ENCODE measurements around the gene KRT74.

KRT74 gene

GRCh38 chr12:52533686-52534470 lies 39.8 kb downstream of the KRT74 start:
- DNase-seq = no peak

GRCh38 chr12:52532636-52533035 lies 41.0 kb downstream of the KRT74 start:
- no peak for DNase-seq

GRCh38 chr12:52531566-52532300 lies 41.9 kb downstream of the KRT74 start:
- DNase-seq = peak; percentile 3

GRCh38 chr12:52530905-52531304 lies 42.7 kb downstream of the KRT74 start:
- DNase-seq = no peak

- no peak for DNase-seq
Measured at GRCh38 chr12:52530366-52530765, 43.3 kb downstream of the KRT74 start.

GRCh38 chr12:52529846-52530245 lies 43.8 kb downstream of the KRT74 start:
- no peak for DNase-seq

- DNase-seq = no peak
Measured at GRCh38 chr12:52529417-52529816, 44.2 kb downstream of the KRT74 start.

GRCh38 chr12:52528641-52529143 lies 45.0 kb downstream of the KRT74 start:
- DNase-seq = no peak

GRCh38 chr12:52527121-52527800 lies 46.4 kb downstream of the KRT74 start:
- DNase-seq = no peak

GRCh38 chr12:52526511-52526951 lies 47.1 kb downstream of the KRT74 start:
- peak; percentile 17 for DNase-seq

GRCh38 chr12:52525661-52526499 lies 47.8 kb downstream of the KRT74 start:
- DNase-seq = no peak

GRCh38 chr12:52524898-52525591 lies 48.6 kb downstream of the KRT74 start:
- DNase-seq = no peak

- DNase-seq = no peak
Measured at GRCh38 chr12:52524241-52524897, 49.3 kb downstream of the KRT74 start.

GRCh38 chr12:52523824-52524223 lies 49.8 kb downstream of the KRT74 start:
- no peak for DNase-seq

- no peak for DNase-seq
Measured at GRCh38 chr12:52522346-52523011, 51.2 kb downstream of the KRT74 start.

GRCh38 chr12:52521568-52522266 lies 51.9 kb downstream of the KRT74 start:
- no peak for DNase-seq

GRCh38 chr12:52521175-52521567 lies 52.5 kb downstream of the KRT74 start:
- no peak for DNase-seq

- no peak for DNase-seq
Measured at GRCh38 chr12:52519826-52520662, 53.6 kb downstream of the KRT74 start, which contains the start of gene KRT5. KRT5 (minus strand) TSS chr12:52520394; CDS start chr12:52520296, 98 bp downstream.

GRCh38 chr12:52519387-52519703 lies 54.3 kb downstream of the KRT74 start:
- no peak for DNase-seq

Data from CD4-positive, alpha-beta T cell treated with Interleukin-17A for 1 hour (primary cell).